HG03039 (cell line): ENCODE data around the gene LCE7A.
A peak's percentile ranks its signal among the peaks of the same experiment; 100 is the strongest.

Source experiments
- ATAC-seq: cut with Tn5 transposase; IDR thresholded peaks from one replicate; pipeline ENCODE4 v1.9.1; 2021; ENCODE audit warnings: mild to moderate bottlenecking, moderate library complexity; ENCODE audit not compliant: unreplicated experiment

Gene LCE7A

GRCh38 chr1:152879559-152880198 lies 19.9 kb downstream of the LCE7A start:
- ATAC-seq: no peak

GRCh38 chr1:152880316-152880715 lies 20.5 kb downstream of the LCE7A start:
- ATAC-seq: no peak

- peak; percentile 59 for ATAC-seq
Measured at GRCh38 chr1:152880907-152881306, 21.1 kb downstream of the LCE7A start.

- no peak for ATAC-seq
Measured at GRCh38 chr1:152884085-152884484, 24.3 kb downstream of the LCE7A start.

GRCh38 chr1:152884506-152884905 lies 24.7 kb downstream of the LCE7A start:
- no peak for ATAC-seq

GRCh38 chr1:152884966-152885624 lies 25.3 kb downstream of the LCE7A start:
- no peak for ATAC-seq

GRCh38 chr1:152886085-152886484 lies 26.3 kb downstream of the LCE7A start:
- no peak for ATAC-seq

- no peak for ATAC-seq
Measured at GRCh38 chr1:152886758-152887409, 27.1 kb downstream of the LCE7A start.

GRCh38 chr1:152888126-152888525 lies 28.3 kb downstream of the LCE7A start:
- no peak for ATAC-seq

- no peak for ATAC-seq
Measured at GRCh38 chr1:152899027-152899426, 39.2 kb downstream of the LCE7A start.

GRCh38 chr1:152899883-152900282 lies 40.1 kb downstream of the LCE7A start:
- ATAC-seq: no peak

GRCh38 chr1:152901631-152902030 lies 41.8 kb downstream of the LCE7A start:
- no peak for ATAC-seq

- no peak for ATAC-seq
Measured at GRCh38 chr1:152902636-152903035, 42.8 kb downstream of the LCE7A start.

GRCh38 chr1:152904688-152905440 lies 45.1 kb downstream of the LCE7A start:
- no peak for ATAC-seq

GRCh38 chr1:152906023-152906565 lies 46.3 kb downstream of the LCE7A start:
- no peak for ATAC-seq

- no peak for ATAC-seq
Measured at GRCh38 chr1:152907686-152908601, 48.1 kb downstream of the LCE7A start, which contains the start of gene IVL. Gene IVL, plus strand, starts transcription at chr1:152908546. Its CDS starts 1,252 bp downstream, at chr1:152909798.

- no peak for ATAC-seq
Measured at GRCh38 chr1:152909206-152909605, 49.4 kb downstream of the LCE7A start.
